Psoas muscle (tissue), 8 donors: ENCODE data around the gene PLEKHA6. TPM values are rescaled to one million over a fixed set of nuclear protein-coding genes. Genes with fewer than 3 reads are reported as not detected.

Experiments
- ATAC-seq, 4 donors: fragments of 200-7000 bp; cut with Tn5 transposase; one replicate each; pipeline ENCODE4 v1.9.1; 2020; ENCODE audit warnings: moderate library complexity in 3 of 4, mild to moderate bottlenecking in 2 of 4
- DNase-seq, 2 donors: peaks; one replicate each; pipeline ENCODE4 v3.0.0-alpha.2; 2020
- H3K27ac ChIP-seq: fragments of 200-600 bp; one replicate; pipeline ENCODE4 v1.8.0; 2022
- H3K27me3 ChIP-seq, 3 donors: fragments of 200-600 bp in 1 of 3; one replicate each; pipeline versions ENCODE4 v1.6.1 to v1.8.0; 2013 to 2022; ENCODE audit warnings: low read length in 2 of 3, mild to moderate bottlenecking in 2 of 3, moderate library complexity in 1 of 3; ENCODE audit not compliant: insufficient read depth in 3 of 3
- H3K36me3 ChIP-seq, 2 donors: fragments of 200-600 bp in 1 of 2; one replicate each; pipeline versions ENCODE4 v1.6.1 to v1.8.0; 2013 to 2022; ENCODE audit warnings: low read depth in 1 of 2, mild to moderate bottlenecking in 1 of 2, moderate library complexity in 1 of 2; ENCODE audit not compliant: insufficient read depth in 1 of 2
- H3K4me1 ChIP-seq: fragments of 200-600 bp; one replicate; pipeline ENCODE4 v1.8.0; 2022
- H3K4me3 ChIP-seq: fragments of 200-600 bp; one replicate; pipeline ENCODE4 v1.8.0; 2022; ENCODE audit warnings: mild to moderate bottlenecking
- H3K9me3 ChIP-seq: fragments of 200-600 bp; one replicate; pipeline ENCODE4 v1.8.0; 2022
- CTCF ChIP-seq: fragments of 200-600 bp; IDR thresholded peaks from one replicate; pipeline ENCODE4 v1.8.0; 2022; ENCODE audit warnings: antibody characterized with exemption
- WGBS, 3 donors: extraction: QIAGEN DNeasy Blood & Tissue Kit; methylation state at CpG; one replicate each; pipeline versions ENCODE4 v1.1.6 to v1.1.7; 2013; 5-methylcytosine and 5-hydroxymethylcytosine counted together
- intact Hi-C, 2 donors: fragments of 100-400 bp; cut with DNase I; formaldehyde crosslinking; loops; one replicate each; pipeline versions ENCODE4 v1.11.0 to v1.14.2; 2022
- polyA plus RNA-seq, 3 donors: library from polyadenylated mRNA; stranded (reverse); fragments of 200-250 nt; gene quantifications; one replicate each; pipeline ENCODE4 v1.2.3, GENCODE V29; 2013
- total RNA-seq, 4 donors: library from RNA; stranded (reverse); fragmentation: NEBNext Ultra II Directional in 2 of 4; extraction: Animal tissue kit (Norgen Biotek cat#: 25700) in 2 of 4; gene quantifications; one replicate each; pipeline versions ENCODE4 v1.2.1 to v1.2.4, GENCODE V29; 2021 to 2023
- donor health status: healthy with polysubstance abuse.
- donor health status: DM: no; HTN: no; CAD: no; lungs with moderate emphysema.
- donor health status: Bipolar disorder and iron deficiency.
- donor health status: healthy.
- donor health status: DM: yes; HTN: yes; CAD: no.
- donor health status: DM: no; HTN: no; CAD: no.
- donor health status: DM: no; HTN: no; CAD: no.
- donor health status: DM: yes; HTN: yes; CAD: no.

Gene PLEKHA6
- total and polyA plus RNA-seq, 7 donors, result 0.92 to 7.1 (median 1.7) TPM

- DNase-seq (peak; percentile 72 to 88), ATAC-seq (peak; percentile 19 to 69 (median 48))
- H3K27ac ChIP-seq, result no peak overlapping the region
- no peak for TF ChIP-seq CTCF
- peaks cover 4% of the 10 kb centered on the region for H3K4me1 ChIP-seq
- H3K4me3 ChIP-seq, result peak overlapping the region; percentile 2
- intact Hi-C loops, result no loop called here
- H3K36me3 ChIP-seq, result no peaks in the 10 kb centered on the region
- 31 to 61% (median 39%) methylated on average over 8 of the region's 8 CpGs for WGBS, 3 donors
- H3K27me3 ChIP-seq, result peaks cover 0 to 47% (median 7%) of the 10 kb centered on the region in 3 donors
- no peaks in the 10 kb centered on the region for H3K9me3 ChIP-seq
These were observed 71.6 kb downstream of the PLEKHA6 start for GRCh38 chr1:204288021-204288588.

- Histone ChIP-seq H3K27ac (peak overlapping the region; percentile 16), H3K4me3 (peak overlapping the region; percentile 2), H3K4me1 (peaks cover 4% of the 10 kb centered on the region), H3K27me3 (peaks cover 0 to 49% (median 6%) of the 10 kb centered on the region in 3 donors), H3K9me3 (no peaks in the 10 kb centered on the region), H3K36me3 (no peaks in the 10 kb centered on the region)
- ATAC-seq (peak in 1 of 4 donors; percentile 27), DNase-seq (no peak)
- no peak for TF ChIP-seq CTCF
- intact Hi-C loops, result no loop called here
- 46 to 70% (median 48%) methylated on average over 8 of the region's 8 CpGs for WGBS, 3 donors
These were observed 72.2 kb downstream of the PLEKHA6 start for GRCh38 chr1:204287466-204287891.

- ATAC-seq (peak in 3 of 4 donors; percentile 35 to 58 (median 37)), DNase-seq (no peak)
- no peak for TF ChIP-seq CTCF
- peak overlapping the region; percentile 16 for H3K27ac ChIP-seq
- H3K9me3 ChIP-seq, result no peaks in the 10 kb centered on the region
- peak overlapping the region; percentile 2 for H3K4me3 ChIP-seq
- peaks cover 4% of the 10 kb centered on the region for H3K4me1 ChIP-seq
- 28 to 53% (median 29%) methylated on average over 8 of the region's 8 CpGs for WGBS, 3 donors
- peaks cover 0 to 49% (median 2%) of the 10 kb centered on the region in 3 donors for H3K27me3 ChIP-seq
- intact Hi-C loops, result no loop called here
- H3K36me3 ChIP-seq, result no peaks in the 10 kb centered on the region
These were observed 72.8 kb downstream of the PLEKHA6 start for GRCh38 chr1:204286831-204287421.

- DNase-seq (no peak), ATAC-seq (no peak)
- WGBS, 3 donors, result 71 to 92% (median 75%) methylated on average over 5 of the region's 5 CpGs
- TF ChIP-seq CTCF, result no peak
- intact Hi-C loops, result no loop called here
- Histone ChIP-seq H3K9me3 (no peaks in the 10 kb centered on the region), H3K4me1 (peaks cover 4% of the 10 kb centered on the region), H3K27me3 (peaks cover 0 to 50% (median 2%) of the 10 kb centered on the region in 3 donors), H3K27ac (no peak overlapping the region), H3K36me3 (no peaks in the 10 kb centered on the region), H3K4me3 (no peak overlapping the region)
These were observed 73.4 kb downstream of the PLEKHA6 start for GRCh38 chr1:204286315-204286714.
